ENCODE measurements around the gene ZCCHC12.
"Not testable (repeated sequence)": the region's sequence is repeated elsewhere in the genome, so short reads cannot be mapped to it uniquely, and the experiment has no call there.

The ZCCHC12 gene

DNA sequence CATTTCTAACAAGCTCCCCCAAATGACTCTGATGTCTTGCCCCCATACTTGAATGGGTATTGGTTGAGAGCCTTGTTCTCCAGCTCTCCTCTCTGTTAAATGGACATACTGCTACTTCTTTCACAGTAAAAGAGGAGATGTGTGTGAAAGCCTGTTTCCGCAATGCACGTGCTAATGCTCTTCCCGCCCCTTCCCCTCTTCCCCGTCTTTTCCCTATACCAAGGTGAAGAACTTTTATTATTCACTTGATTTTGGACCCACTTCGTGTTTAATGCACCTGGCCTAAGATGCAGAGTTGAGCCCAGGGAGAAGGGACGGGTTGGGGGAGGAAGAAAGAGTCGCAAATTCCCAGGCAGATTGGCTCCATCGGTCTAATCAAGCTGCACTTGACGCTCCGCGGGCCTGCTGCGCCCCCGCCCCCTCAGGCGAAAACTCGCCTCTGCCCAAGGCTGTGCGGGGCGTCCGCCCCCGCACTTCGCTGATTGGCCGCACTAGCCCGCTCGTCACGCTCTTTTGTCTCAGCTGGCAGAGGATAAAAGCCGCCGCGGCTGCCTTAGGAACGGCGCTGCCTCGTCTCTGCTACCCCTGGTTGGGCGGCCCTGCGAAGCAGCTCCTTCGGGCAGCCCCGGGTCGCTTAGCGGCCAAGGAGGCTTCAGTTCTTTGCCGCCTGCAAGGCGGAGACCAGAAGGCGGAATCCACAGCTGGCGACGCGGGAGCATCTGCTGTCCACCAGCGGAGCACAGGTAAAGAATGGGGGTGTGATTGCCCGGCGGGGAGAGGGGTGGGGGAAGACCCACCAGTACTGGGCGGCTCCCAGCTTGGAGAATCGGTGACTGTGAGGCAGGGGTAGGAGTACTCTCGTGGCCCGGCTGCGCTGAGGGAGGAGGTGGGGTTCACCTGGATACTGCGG is at the start of gene ZCCHC12:
Gene ZCCHC12, plus strand, starts transcription at position 562 of the 910 bp plus-strand sequence. CDS start 1,421 bp downstream, outside the sequence.
- peak; percentile 45 for DNase-seq
- in situ Hi-C loops (cut with HindIII; ENCODE audit: low pct_ligation_motif_present, low pct_unique_long_range_greater_than_20kb, low sequenced_read_pairs): loop anchor here (25.0 kb wide), 1 partner anchor 186 kb away; no protein-coding TSS in a partner anchor

DNA sequence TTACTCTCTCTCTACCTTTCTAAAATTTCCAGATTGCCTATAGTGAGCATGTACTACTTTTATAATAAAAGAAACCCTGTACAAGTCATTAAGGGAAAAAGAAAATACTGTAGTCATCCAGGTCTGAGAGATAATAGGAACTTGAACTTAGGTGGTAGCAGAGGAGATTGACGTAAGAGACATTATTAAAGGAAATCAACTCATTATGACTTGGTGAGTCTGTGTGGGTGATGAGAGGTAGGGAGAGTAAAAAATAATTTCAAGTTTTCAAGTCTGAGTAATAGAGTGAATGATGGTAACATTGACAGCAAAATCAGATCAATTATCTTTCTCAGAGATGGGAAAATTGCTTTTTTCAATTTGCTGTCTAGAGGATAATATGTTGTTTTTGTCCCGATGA is 44.0 kb upstream of the ZCCHC12 start:
- no peak for DNase-seq
- in situ Hi-C loops (cut with HindIII; ENCODE audit: low pct_ligation_motif_present, low pct_unique_long_range_greater_than_20kb, low sequenced_read_pairs): no loop called here

DNA sequence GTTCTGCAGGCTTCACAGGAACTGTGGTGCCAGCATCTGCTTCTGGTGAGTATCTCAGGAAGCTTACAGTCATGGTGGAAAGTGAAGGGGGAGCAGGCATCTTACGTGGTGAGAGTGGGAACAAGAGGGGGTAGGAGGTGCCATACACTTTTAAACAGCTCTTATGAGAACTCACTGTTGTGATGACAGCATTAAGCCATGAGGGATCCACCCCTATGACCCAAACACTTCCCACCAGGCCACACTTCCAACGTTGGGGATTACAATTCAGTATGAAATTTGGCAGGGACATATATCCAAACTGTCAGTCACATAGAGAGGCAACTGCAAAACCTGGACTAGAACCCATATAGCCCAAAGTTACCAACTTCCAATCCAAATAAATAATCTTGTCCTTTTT is 43.1 kb upstream of the ZCCHC12 start:
- in situ Hi-C loops (cut with HindIII; ENCODE audit: low pct_ligation_motif_present, low pct_unique_long_range_greater_than_20kb, low sequenced_read_pairs): no loop called here

DNA sequence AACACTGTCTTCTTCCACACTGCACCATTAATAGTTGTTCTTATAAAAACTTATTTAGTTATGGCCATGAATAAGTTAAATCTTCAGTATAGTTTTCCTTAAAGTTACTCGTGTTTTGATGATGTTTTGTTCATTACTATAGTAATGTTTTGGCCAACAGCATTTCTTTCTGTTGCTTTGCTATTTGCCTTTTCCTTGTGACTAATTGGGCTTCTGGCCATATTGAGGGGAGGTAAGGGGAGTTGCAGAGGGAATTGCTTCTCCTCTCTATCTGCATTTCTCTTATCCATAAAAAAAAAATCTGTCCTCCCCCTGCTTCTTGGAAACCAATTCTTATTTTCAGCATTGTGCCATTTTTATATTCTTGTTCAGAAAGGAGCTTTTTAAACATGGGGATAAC is 42.7 kb upstream of the ZCCHC12 start:
- no peak for DNase-seq
- in situ Hi-C loops (cut with HindIII; ENCODE audit: low pct_ligation_motif_present, low pct_unique_long_range_greater_than_20kb, low sequenced_read_pairs): no loop called here

More for the DNA sequence above, 43.1 kb upstream of the ZCCHC12 start:
- DNase-seq: no peak

DNA sequence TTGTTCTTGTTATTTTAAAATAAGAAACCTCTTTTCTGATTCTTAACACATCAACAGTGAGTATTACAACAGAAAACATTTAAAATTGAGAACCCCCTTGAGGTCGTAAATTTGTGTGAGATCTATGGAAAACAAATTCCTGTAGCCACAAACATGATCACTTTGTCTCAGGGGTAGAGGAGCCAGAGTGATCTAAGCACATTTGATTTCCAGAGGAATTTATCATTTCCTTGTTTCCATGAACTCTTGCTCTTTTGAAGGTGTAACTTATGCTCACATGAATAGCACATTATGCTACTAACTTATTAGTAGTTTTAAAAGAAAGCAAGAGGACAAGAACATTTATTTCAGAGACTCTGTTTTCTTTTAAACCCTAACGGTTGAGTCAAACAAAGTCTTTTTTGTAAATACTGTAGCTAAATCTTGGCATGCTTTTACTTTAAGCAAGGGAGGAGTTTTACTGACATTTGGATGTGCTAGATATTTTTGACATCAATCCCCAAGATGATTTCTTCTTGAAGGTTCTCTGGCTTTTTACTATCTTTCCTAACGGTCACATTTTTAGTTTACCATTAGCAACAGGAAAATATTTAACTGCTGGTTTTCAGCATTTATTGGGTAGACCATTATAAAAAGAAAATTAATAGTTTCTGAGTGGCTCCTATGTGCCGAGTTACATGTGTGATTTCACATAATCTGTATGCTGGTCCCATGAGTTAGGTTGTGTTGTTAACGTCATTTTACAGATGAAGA is 27.9 kb upstream of the ZCCHC12 start:
- in situ Hi-C loops (cut with HindIII; ENCODE audit: low pct_ligation_motif_present, low pct_unique_long_range_greater_than_20kb, low sequenced_read_pairs): no loop called here

DNA sequence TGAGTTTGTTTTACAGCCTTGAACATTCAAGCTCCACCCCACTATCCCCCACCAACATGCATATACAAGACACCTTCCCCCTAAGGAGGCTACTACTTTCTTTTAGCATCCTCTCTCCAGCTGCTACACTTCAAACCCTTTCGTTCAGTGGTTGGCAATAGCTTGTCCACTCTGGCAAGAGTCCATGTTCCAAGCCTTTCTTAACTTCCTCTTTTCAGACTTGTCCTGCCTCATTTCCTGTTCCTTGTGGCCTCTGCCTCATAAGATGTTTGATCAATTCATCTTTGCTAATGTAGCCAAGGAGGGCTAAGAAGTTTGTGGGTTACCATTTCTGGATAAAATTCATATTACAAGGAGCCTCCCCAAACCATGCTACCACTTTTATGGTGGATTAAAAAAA is 20.8 kb upstream of the ZCCHC12 start:
- in situ Hi-C loops (cut with HindIII; ENCODE audit: low pct_ligation_motif_present, low pct_unique_long_range_greater_than_20kb, low sequenced_read_pairs): loop anchor here (25.0 kb wide), 1 partner anchor 166 kb away; no protein-coding TSS in a partner anchor
- no peak for DNase-seq

More for the DNA sequence above, 27.9 kb upstream of the ZCCHC12 start:
- no peak for DNase-seq

DNA sequence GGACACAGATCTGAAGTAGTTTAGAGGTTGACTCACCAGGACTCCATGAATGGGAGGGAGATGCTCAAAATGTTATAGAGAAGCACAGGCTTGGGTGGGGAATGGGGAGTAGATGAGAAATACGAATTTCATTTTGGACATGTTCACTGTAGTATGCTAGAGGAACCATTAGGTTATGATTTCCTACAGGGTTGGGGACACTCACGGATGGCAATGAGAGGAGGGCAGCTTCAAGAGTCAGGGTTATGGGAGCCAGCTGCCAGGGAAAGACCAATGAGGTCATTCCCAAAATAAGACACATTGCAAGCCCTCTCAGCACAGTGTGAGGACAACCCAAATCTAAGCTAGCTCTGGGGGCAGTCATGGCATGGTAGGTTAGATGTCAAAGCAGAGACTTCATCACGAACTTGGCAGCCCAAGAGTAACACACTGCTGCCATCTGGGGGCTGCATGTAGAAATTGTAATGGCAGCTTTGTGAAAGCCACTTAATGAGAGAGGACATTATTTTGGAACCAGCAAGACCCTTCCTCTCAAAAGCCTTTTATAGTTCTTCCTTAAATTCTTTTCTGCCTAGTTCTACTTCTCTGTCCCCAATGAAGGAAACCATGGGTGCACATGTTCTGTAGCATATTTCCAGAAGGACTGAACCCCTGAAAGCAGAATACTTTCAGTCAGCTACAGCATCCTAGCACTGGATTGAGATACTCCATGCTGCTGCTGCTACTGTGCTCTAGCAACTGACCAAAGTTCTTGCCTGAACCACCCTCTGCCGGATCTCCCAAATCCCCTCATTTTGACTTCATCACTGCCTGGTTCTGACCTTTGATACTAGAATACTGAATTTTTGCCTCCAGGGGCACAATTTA is 16.2 kb upstream of the ZCCHC12 start:
- in situ Hi-C loops (cut with HindIII; ENCODE audit: low pct_ligation_motif_present, low pct_unique_long_range_greater_than_20kb, low sequenced_read_pairs): loop anchor here (25.0 kb wide), 1 partner anchor 170 kb away; no protein-coding TSS in a partner anchor
- peak; percentile 21 for DNase-seq

DNA sequence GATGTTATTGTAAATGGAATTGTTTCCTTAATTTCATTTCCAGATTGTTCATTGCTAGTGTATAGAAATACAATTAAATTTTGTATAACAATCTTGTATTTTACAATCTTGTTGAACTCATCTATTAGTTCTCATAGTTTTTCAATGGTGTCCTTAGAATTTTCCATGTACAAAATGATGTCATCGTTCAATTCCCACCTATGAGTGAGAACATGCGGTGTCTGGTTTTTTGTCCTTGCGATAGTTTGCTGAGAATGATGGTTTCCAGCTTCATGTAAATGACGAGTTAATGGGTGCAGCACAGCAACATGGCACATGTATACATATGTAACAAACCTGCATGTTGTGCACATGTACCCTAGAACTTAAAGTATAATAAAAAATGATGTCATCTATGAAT is 6.4 kb upstream of the ZCCHC12 start:
- not testable (repeated sequence) for DNase-seq
- in situ Hi-C loops (cut with HindIII; ENCODE audit: low pct_ligation_motif_present, low pct_unique_long_range_greater_than_20kb, low sequenced_read_pairs): loop anchor here (25.0 kb wide), 1 partner anchor 180 kb away; no protein-coding TSS in a partner anchor

DNA sequence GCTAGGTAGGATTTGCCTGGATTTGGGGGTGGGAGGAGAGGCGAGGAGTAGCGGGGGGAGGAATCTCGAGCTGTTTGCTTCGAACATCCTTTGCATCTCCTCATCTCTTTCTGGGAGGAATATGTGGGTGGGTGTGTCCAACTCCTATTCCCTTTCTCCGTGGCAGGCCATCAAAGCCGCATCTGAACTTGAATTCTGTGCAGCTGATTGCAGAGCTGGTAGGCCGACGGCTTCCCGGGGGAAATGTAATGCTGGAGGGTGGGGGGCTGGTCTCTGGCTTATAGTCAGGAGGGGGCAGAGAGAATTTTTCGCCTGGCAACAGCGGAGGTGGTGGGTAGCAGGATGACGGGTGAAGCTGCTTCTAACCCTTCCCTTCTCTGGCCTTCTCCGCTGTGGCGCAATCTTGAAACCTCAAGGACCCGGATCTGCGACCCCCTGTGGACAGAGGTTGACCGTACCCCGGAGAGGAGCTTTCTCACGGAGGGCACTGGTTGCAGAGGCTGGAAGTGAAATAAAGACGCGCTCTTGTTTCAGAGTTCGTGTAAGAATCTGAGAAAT is 628 bp downstream of the ZCCHC12 start:
- in situ Hi-C loops (cut with HindIII; ENCODE audit: low pct_ligation_motif_present, low pct_unique_long_range_greater_than_20kb, low sequenced_read_pairs): loop anchor here (25.0 kb wide), 1 partner anchor 187 kb away; no protein-coding TSS in a partner anchor
- no peak for DNase-seq

DNA sequence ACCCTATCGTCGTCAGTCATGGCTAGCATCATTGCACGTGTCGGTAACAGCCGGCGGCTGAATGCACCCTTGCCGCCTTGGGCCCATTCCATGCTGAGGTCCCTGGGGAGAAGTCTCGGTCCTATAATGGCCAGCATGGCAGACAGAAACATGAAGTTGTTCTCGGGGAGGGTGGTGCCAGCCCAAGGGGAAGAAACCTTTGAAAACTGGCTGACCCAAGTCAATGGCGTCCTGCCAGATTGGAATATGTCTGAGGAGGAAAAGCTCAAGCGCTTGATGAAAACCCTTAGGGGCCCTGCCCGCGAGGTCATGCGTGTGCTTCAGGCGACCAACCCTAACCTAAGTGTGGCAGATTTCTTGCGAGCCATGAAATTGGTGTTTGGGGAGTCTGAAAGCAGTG is 1.6 kb downstream of the ZCCHC12 start:
- DNase-seq: no peak
- in situ Hi-C loops (cut with HindIII; ENCODE audit: low pct_ligation_motif_present, low pct_unique_long_range_greater_than_20kb, low sequenced_read_pairs): no loop called here

DNA sequence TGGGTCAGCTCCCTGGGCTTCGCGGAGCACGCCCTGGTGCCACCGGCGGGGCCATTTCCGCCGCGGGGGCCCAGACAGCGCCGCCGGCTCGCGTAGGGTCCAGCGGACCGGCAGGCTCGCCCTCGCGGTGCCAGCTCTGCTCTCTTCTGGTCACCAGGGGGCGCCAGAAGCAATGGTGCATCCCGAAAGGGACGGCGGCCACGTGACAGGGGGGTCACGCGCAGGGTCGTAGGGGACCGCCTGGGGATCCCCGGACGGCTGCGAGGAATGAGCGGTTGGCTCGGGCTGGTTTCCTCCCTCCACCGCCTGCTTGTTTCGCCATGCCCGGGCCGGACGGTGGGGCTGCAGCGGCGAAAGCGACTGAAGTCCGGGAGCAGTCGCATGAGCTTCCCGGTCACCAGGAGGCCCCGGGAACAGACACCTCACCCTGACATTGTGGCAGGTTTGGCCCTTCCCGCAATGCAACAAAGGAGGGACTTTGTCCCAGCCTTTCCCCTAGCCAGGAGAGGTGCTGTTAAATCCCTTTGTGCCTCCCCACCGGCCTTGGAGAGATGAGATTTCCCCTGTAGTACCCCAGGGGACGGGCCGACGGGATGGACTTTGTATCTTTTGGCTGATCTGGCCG is 15.8 kb downstream of the ZCCHC12 start:
- DNase-seq: peak; percentile 59
- in situ Hi-C loops (cut with HindIII; ENCODE audit: low pct_ligation_motif_present, low pct_unique_long_range_greater_than_20kb, low sequenced_read_pairs): no loop called here

DNA sequence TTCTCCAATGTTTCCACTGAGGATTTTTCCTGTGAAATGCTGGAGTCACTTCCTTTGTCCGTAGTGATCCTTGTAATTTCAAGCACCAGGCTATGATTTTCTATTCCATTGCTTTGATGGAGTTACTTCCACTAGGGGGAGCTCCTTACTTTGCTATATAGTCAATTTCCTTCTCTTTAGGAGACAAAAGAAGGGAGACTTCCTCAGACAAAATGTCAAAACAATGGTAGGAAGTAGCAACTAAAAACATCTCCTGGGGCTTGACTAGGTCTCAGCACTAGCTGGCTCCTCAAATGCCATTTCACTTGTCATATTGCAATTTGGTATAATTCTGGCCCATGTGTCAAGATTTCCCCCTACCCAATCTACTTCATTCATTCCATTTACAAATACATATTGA is 24.1 kb downstream of the ZCCHC12 start:
- in situ Hi-C loops (cut with HindIII; ENCODE audit: low pct_ligation_motif_present, low pct_unique_long_range_greater_than_20kb, low sequenced_read_pairs): no loop called here
- peak; percentile 41 for DNase-seq

DNA sequence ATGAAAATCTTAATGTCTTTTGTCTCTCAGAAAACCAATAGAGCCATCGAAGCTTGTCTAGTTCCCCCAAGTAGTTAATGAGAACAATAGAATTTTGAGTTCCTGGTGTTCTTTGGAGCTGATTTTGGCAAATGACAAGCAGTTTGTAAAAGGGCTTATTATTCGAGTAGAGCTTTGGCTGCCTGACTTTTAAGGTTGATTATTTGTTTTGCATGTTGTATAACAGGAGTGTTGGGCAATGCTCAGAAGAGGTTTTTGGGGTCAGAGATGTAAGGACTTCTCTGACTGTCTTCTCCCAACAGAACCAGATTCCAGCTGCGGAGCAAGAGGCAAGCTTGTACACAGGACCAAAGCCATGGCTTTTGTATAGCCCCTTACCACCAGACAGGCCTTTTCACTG is 30.0 kb downstream of the ZCCHC12 start:
- DNase-seq: no peak
- in situ Hi-C loops (cut with HindIII; ENCODE audit: low pct_ligation_motif_present, low pct_unique_long_range_greater_than_20kb, low sequenced_read_pairs): no loop called here

DNA sequence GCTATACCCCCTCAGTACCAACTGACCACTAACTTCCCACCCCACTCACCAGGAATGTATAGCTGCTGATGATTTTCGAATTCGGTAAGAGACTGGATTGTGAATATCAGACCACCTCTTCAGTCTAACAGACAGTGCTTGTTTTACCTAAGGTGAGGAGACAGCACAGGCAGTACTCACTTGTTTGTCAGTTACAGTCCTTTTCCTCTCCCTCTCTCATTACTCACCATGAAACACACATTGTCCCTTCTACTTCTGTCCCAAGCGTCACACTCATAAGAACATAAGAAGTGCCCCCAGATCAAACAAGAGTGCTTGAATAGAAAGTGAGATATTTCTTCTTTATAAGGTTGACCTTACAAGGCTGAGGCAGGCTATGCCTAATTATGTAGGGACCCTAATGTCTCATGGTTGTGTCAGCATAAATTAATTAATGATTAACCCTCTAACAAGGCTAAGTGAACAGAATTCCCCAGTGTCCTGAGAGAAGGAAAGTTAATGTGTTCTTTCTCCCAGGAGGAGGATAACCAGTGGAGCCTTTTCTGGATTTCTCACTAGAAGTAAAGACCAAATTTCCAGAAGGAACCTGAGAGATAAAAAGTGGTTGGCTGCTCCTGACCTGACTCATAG is 32.2 kb downstream of the ZCCHC12 start:
- peak; percentile 12 for DNase-seq
- in situ Hi-C loops (cut with HindIII; ENCODE audit: low pct_ligation_motif_present, low pct_unique_long_range_greater_than_20kb, low sequenced_read_pairs): no loop called here

DNA sequence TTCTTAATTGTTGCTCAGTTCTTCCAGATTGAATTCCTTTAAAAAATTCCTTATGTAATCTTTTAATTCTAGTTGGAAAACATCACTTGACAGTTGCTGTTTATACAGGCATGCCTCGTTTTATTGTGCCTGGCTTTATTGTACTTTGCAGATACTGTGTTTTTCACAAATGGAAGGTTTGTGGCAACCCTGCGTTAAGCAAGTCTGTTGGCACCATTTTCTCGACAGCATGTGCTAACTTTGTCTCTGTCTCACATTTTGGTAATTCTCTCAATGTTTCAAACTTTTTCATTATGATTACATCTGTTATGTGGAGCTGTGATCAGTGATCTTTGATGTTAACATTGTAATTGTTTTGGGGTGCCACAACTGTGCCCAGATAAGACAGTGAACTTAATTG is 33.4 kb downstream of the ZCCHC12 start:
- in situ Hi-C loops (cut with HindIII; ENCODE audit: low pct_ligation_motif_present, low pct_unique_long_range_greater_than_20kb, low sequenced_read_pairs): no loop called here
- no peak for DNase-seq

DNA sequence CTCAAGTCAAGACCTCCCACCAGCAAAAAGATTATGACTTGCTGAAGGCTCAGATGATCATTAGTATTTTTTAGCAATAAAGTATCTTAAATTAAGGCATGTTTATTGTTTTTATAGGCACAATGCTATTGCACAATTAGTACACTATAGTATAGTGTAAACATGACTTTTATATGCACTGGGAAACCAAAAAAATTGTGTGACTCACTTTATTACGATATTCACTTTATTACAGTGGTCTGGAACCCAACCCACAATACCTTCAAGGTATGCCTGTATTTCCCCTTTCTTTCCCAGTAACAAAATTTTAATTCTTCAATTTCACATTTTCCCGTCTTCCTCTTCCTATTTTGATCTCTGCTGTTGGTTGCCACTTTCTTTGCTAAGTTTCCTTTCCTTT is 37.7 kb downstream of the ZCCHC12 start:
- DNase-seq: no peak
- in situ Hi-C loops (cut with HindIII; ENCODE audit: low pct_ligation_motif_present, low pct_unique_long_range_greater_than_20kb, low sequenced_read_pairs): no loop called here

DNA sequence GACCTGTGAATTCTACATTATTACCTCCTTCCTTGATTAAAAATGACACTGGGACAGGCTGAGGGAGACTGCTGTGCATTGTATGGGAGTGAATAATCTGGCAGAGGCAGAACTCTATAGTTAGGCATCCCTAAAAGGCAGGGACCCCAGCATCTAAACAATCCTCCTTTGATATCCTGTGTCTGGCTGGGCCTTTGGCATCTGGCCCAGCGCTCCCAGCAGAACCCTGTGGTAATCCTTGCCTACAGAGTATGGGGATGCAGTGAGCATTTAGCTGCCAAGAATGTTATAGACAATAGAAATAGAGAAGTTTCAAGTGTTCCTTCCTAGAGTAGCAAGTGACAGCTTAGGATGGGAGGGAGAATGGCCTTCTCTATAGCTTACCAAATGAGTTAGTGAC is 38.5 kb downstream of the ZCCHC12 start:
- DNase-seq: no peak
- in situ Hi-C loops (cut with HindIII; ENCODE audit: low pct_ligation_motif_present, low pct_unique_long_range_greater_than_20kb, low sequenced_read_pairs): no loop called here

Data from ACHN (cell line).